Epithelial cell of esophagus (primary cell): ENCODE results near the gene LDB2.

ENCODE experiments used
- DNase-seq: peaks from one replicate; pipeline ENCODE4 v3.0.0; 2010; ENCODE audit warnings: low read depth
- H3K4me3 ChIP-seq: 2 replicates; pipeline ENCODE4 v1.5.1; 2011; ENCODE audit warnings: mild to moderate bottlenecking, low read length, control low read depth
- CTCF ChIP-seq: IDR thresholded peaks from 2 replicates; pipeline ENCODE4 v1.5.1; 2011; ENCODE audit warnings: low read depth, mild to moderate bottlenecking, low read length, control low read depth, inconsistent platforms; ENCODE audit not compliant: insufficient read depth; ENCODE audit errors: missing control alignments

LDB2 gene

GRCh38 chr4:16722416-16722815, 176.0 kb downstream of the LDB2 start:
- H3K4me3 ChIP-seq: no peak overlapping the region
- no peak for DNase-seq
- no peak for TF ChIP-seq CTCF

- DNase-seq: no peak
- no peak for TF ChIP-seq CTCF
- H3K4me3 ChIP-seq: no peak overlapping the region
These were observed 176.7 kb downstream of the LDB2 start for GRCh38 chr4:16721613-16722291.

GRCh38 chr4:16720761-16721160, 177.7 kb downstream of the LDB2 start:
- no peak overlapping the region for H3K4me3 ChIP-seq
- no peak for DNase-seq
- no peak for TF ChIP-seq CTCF

- no peak overlapping the region for H3K4me3 ChIP-seq
- DNase-seq: no peak
- no peak for TF ChIP-seq CTCF
These were observed 181.0 kb downstream of the LDB2 start for GRCh38 chr4:16717266-16717970.

- H3K4me3 ChIP-seq: no peak overlapping the region
- no peak for TF ChIP-seq CTCF
- DNase-seq: no peak
These were observed 183.0 kb downstream of the LDB2 start for GRCh38 chr4:16715482-16715881.

- no peak for DNase-seq
- H3K4me3 ChIP-seq: no peak overlapping the region
- TF ChIP-seq CTCF: no peak
These were observed 184.3 kb downstream of the LDB2 start for GRCh38 chr4:16714191-16714590.

- DNase-seq: no peak
- TF ChIP-seq CTCF: no peak
- no peak overlapping the region for H3K4me3 ChIP-seq
These were observed 184.7 kb downstream of the LDB2 start for GRCh38 chr4:16713696-16714095.
